ENCODE results near the gene CA6.
"Not testable (repeated sequence)": the region's sequence is repeated elsewhere in the genome, so short reads cannot be mapped to it uniquely, and the experiment has no call there.

Gene CA6

DNA sequence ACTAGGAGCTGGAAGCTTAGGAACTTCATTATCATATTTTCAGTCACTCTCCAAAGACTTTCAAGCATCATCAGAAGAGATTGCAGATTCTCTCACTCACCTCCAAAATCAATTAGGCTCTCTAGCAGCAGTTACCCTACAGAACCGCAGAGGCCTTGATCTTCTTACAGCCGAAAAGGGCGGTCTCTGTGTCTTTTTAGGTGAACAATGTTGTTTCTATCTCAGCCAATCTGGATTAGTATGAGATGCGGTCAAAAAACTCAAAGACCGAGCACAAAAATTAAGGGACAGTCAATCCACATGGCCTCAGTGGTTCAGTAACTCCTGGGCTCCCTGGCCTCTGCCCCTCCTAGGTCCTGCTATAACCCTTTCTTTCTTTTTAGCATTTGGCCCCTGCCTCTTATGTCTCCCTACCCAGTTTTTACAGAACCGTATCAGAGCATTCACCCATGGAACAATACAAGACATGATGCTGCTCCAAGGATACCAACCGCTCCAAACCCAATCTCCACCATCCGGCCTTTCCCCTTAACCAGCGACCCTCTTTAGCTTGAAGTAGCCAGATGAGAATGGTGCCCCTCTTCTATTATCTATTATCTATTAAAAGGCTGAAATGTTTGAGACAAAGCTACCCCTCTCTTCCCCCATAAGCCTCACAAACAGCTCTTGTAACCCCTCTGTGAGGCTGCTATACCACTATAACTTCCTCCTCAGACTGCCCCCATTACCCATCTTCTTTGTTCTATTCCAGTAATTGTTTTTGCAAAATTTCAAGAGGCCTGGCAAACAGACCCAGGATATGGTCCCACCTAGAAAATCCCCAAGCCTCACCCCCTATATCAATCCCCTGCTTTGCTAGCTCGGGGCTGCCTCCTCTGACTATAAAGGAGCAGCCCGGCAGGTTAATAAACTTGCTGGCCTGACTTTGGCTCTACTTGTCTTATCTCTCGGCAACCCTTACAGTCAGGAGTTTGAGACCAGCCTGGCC, 18.7 kb upstream of the CA6 start:
- no peak for DNase-seq (ENCODE audit: low spot score)

DNA sequence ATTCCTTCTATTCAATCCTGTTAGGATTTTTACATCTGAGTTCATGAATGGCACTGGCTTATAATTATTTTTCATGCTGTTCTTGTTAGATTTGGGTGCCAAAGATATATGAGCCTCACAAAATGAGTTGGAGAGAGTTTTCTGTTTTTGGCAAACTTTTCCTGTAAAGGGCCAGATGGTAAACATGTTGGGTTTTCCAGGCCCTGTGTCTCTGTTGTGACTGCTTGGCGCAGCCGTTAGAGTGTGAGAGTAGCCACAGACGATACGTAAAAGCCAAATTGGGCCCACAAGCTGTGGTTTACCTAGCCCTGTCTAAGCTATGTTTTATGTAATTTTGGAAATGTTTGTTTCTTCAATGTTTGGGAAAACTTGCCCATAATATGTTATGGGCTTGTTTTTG, 15.6 kb upstream of the CA6 start:
- no peak for DNase-seq (ENCODE audit: low spot score)

- not testable (repeated sequence) for DNase-seq (ENCODE audit: low spot score)
These were observed 8.6 kb upstream of the CA6 start for GRCh38 chr1:8937051-8937450.

DNA sequence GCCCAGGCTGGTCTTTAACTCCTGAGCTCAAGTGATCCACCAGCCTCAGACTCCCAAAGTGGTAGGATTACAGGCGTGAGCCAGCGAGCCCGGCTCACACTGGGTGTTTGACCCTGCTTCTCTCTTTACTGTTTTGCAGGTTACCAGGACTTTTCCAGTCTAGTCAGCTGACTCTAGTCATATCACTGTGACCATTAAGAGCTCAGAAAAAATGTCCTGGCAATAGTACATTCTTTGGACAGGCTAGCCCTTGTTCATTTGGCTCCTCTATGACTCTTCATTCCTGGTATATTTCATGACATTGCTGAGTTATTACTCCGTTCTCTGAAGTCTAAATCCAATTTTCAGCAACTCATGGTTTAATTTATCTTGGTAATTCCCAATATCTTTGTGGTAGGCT, 8.0 kb upstream of the CA6 start:
- no peak for DNase-seq (ENCODE audit: low spot score)

DNA sequence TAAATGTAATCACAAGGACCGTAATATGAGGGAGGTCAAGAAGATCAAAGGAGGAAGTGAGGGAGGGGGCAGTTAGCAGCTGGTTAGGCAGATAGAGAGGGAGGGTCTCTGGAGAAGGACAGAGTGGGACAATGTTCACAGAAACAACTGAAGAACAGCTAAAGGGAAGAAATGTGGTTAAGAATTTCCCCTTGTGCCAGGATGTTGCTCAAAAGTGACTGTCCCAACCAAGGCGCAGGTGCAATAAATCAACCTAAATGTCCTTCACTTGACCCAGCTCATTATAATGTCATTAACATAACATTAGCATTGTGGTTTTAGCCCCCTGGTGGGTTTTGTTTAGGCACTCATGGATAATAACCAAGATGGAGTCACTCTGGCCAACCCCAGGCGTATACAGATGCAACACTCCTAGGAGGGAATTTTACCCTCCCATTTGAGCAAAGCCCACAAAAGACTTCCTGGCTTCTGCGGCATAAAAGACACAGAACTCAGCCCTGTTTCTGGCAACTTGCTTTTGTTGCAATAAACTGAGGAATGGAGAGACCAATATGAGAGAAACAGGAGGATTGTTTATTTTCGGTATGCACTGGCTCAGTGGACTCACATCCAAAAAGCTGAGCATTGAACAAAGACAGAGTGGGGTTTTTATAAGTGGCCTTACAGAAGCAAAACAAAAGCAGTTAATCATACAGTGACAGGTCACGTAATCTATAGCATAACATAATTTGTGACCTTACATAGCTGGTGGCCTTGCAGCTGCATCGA, 7.3 kb upstream of the CA6 start:
- no peak for DNase-seq (ENCODE audit: low spot score)

DNA sequence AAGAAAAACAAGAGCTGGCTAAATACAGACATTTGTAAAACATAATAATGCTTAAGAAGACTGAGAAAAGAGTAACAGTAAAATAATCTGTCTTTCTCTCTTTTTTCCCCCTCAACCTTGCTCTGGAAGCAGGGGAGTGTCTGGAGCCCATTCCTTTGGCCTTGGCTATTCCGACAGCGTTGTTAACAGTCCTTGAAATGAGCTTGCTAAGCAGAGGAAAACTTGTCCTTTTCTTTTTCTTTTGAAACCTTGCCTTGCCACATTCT, 6.7 kb upstream of the CA6 start:
- no peak for DNase-seq (ENCODE audit: low spot score)

GRCh38 chr1:8939362-8939995, 6.2 kb upstream of the CA6 start:
- no peak for DNase-seq (ENCODE audit: low spot score)

DNA sequence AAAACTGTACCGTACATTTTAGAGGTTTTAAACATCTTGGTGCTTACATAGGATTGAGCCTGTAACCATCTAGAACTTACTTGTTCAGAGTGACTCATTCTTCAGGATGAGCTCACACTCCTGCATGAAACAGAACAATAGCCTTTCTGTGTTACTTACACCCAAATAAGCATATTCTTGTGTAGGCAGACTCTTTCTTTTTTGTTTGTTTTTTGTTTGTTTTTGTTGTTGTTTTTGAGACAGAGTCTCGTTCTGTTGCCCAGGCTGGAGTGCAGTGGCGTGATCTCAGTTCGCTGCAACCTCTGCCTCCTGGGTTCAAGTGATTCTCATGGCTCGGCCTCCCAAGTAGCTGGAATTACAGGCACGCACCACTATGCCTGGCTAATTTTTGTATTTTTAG, 3.8 kb upstream of the CA6 start:
- peak; percentile 36 for DNase-seq (ENCODE audit: low spot score)

DNA sequence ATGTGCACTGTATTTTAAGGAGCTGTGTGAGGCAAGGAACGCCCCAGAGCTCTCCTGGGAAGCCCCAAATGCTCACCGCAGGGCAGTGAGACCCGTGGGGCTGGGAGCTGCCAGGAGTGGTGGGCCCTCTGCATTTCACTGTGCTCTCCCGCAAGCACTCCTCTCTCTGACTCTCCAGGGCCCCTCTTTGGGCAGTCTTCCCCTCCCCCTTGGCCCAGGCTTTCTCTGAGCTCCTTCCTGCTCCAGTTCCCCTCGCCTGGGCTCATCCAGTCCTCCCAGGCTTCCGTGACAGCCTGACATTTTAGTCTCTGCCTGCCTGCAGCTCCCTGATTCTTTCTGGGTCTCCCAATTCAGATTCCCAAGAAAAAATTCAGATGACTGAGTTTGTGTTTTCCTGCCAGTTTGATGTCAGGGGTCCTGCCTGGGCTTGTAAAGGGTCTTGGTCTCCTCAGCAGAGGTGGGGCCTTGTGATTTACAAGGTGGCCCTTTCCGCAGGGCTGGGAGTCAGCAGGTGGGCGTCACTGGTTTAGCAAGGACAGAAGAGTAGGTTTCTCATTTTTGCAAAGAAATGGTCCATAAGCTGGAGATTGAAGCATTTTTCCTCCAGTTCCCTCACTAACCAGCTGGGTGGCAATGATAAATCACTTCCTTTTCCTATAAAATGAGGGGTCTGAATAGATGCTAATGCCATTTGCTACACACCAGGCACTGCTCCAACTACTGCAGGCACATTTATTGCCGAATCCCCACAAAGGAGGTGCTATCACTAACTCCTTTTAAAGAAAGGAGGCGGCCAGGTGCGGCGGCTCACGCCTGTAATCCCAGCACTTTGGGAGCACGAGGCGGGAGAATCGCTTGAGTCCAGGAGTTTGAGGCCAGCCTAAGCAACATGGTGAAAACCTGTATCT, 1.9 kb upstream of the CA6 start:
- no peak for DNase-seq (ENCODE audit: low spot score)

DNA sequence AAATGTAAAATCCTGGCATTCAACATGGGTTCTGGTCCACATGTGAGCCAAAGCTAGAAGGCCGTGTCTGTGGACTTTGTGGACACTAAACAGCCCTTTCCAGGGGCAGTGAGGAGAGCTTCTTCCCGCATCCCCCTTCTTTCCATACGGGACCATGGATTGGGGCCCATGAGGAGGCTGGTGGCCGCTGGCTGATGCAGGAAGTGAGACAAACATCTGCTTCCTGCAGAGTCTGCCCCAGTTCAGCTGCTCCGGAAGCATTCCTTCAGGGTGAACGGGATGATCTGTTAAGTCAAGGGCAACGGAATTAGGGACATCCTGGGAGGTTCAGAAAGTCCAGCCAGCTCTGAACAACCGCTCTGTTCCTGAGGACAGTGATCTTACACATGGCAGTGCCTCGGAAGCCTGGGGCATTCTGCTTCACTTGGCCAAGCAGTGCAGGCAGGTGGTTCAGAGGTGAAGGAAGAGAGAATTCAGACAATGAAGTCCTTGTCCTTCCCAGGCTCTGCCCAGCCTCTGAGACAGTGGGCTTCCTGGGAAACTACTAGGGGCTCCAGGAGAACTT, 1.5 kb downstream of the CA6 start:
- no peak for DNase-seq (ENCODE audit: low spot score)

- no peak for DNase-seq (ENCODE audit: low spot score)
These were observed 4.6 kb downstream of the CA6 start for GRCh38 chr1:8950309-8950708.

- DNase-seq (ENCODE audit: low spot score), result no peak
These were observed 5.6 kb downstream of the CA6 start for GRCh38 chr1:8951231-8951630.

- no peak for DNase-seq (ENCODE audit: low spot score)
These were observed 9.7 kb downstream of the CA6 start for GRCh38 chr1:8955406-8955805.

DNA sequence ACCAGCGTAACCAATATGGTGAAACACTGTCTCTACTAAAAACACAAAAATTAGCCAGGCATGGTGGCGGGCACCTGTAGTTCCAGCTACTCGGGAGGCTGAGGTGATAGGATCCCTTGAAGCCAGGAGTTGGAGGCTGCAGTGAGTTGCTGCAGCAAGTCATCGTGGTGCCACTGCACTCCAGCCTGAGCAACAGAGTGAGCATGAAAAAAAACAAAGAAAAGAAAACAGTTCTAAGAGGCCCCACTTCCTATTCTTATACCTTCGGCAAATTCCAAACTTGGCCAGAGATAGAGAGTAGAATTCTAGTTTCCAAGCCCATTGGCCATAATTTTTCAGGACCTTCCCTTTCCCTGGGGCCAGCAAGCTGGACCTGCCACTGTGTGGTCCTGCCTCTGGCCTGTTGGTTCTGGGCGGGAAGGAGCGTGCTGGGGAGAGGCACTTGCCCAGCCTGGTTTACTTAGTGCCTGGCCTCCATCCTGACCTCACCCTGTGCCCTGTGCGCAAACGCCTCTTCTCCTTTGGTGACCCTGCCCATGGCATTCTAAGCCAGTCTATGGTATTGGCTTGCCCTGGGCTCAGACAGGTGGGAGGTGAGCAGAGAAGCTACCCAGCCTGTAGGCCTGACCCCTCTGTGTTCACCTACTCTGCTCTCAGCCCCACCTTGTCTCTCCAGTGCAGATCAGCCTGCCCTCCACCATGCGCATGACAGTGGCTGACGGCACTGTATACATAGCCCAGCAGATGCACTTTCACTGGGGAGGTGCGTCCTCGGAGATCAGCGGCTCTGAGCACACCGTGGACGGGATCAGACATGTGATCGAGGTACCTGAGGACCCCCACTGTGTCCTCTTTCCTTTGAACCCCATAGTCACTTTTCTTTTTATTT, 11.0 kb downstream of the CA6 start:
- DNase-seq (ENCODE audit: low spot score), result no peak

- peak; percentile 81 for DNase-seq (ENCODE audit: low spot score)
These were observed 17.3 kb downstream of the CA6 start for GRCh38 chr1:8962812-8963530.

DNA sequence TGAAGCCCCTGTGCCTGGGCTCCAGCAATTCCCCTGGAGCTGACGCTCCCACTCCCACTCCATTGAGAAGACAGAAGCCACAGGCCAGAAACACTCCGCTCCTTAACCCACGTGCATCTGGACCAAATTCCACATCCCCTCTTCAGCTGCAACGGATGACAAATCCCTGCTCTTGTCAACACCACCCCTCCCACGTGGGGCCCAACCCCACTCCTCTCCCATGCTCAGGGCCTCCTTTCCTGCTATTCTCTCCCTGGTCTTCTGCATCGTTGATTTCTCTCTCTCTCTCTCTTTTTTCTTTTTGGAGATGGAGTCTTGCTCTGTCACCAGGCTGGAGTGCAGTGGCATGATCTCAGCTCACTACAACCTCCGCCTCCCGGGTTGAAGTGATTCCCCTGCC, 18.3 kb downstream of the CA6 start:
- DNase-seq (ENCODE audit: low spot score), result no peak

DNA sequence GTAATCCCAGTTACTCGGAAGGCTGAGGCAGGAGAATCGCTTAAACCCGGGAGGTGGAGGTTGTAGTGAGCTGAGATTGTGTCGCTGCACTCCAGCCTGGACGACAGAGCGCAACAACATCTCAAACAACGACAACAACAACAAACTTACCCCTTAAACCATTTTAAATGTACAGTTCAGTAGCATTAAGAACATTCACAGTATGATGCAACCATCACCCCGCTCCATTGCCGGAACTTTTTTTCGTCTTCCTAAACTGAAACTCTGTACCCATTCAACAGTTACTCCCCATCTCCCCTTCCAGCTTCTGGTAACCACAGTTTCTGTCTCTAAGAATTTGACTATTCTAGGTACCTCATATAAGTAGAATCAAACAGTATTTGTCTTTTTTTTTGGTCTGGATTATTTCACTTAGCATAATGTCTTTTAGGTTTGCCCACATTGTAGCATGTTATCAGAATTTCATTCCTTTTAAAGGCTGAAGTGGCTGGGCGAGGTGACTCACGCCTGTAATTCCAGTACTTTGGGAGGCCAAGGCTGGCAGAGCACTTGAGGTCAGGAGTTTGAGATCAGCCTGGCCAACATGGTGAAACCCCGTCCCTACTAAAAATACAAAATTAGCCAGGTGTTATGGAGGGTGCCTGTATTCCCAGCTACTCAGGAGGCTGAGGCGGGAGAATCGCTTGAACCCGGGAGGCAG, 19.6 kb downstream of the CA6 start:
- no peak for DNase-seq (ENCODE audit: low spot score)

DNA sequence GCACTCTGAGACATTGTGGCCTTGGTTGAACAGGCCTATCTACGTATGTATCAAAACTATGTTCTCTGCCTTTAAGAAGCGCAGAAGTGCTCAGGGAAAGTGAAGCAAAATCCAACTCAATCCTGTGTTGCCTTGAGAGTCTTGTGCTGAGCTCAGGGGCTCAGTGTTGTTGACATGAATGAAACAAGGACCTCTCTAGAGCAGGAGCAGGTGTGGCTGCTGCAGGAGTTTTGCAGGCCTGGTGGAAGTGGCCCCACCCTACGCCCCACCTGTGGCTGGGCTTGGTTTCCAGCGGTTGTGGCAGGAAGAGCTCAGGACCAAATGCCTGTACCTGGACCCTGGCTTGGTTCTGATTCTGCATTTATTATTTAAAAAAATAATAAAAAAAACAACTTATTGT, 20.9 kb downstream of the CA6 start:
- DNase-seq (ENCODE audit: low spot score), result no peak

DNA sequence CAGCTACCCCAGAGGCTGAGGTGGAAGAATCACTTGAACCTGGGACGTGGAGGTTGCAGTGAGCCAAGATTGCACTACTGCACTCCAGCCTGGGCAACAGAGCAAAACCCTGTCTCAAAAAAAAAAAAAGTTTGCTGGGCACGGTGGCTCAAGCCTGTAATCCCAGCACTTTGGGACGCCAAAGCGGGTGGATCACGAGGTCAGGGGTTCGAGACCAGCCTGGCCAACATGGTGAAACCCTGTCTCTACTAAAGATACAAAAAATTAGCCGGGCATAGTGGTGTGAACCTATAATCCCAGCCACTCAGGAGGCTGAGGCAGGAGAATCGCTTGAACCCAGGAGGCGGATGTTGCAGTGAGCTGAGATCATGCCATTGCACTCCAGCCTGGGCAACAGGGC, 23.2 kb downstream of the CA6 start:
- DNase-seq (ENCODE audit: low spot score), result not testable (repeated sequence)

Data from HuH-7 (cell line).